Neural cell (in vitro differentiated cells): Measurements from ENCODE around the gene MAMDC2.

Experiments used
- EZH2 ChIP-seq: fragments of 200-600, 300-800 bp; shearing (Covaris generic), sonication (generic); IDR thresholded peaks from 2 replicates; pipeline ENCODE4 v1.6.1; 2014; ENCODE audit warnings: antibody characterized with exemption, low read length, borderline replicate concordance, mild to moderate bottlenecking; ENCODE audit not compliant: insufficient read depth, poor library complexity, severe bottlenecking
- POLR2AphosphoS5 ChIP-seq: IDR thresholded peaks from 2 replicates; pipeline ENCODE4 v1.6.1; 2012
- SMC3 ChIP-seq: fragments of 450-650 bp; conservative IDR thresholded peaks from 2 replicates; pipeline ENCODE4 v1.6.1; 2014; ENCODE audit warnings: antibody characterized with exemption, mild to moderate bottlenecking, moderate library complexity; ENCODE audit not compliant: poor library complexity
- TF ChIP-seq, protein P1 (sequence below): fragments of 450-650 bp; IDR thresholded peaks from 2 replicates; pipeline ENCODE4 v1.5.1; 2014; ENCODE audit warnings: antibody characterized with exemption, mild to moderate bottlenecking, moderate library complexity; ENCODE audit not compliant: poor library complexity, severe bottlenecking

GRCh38 chr9:70055406-70056210 is 12.0 kb downstream of the MAMDC2 start:
- TF ChIP-seq EZH2, result no peak
- TF ChIP-seq, protein P1, sequence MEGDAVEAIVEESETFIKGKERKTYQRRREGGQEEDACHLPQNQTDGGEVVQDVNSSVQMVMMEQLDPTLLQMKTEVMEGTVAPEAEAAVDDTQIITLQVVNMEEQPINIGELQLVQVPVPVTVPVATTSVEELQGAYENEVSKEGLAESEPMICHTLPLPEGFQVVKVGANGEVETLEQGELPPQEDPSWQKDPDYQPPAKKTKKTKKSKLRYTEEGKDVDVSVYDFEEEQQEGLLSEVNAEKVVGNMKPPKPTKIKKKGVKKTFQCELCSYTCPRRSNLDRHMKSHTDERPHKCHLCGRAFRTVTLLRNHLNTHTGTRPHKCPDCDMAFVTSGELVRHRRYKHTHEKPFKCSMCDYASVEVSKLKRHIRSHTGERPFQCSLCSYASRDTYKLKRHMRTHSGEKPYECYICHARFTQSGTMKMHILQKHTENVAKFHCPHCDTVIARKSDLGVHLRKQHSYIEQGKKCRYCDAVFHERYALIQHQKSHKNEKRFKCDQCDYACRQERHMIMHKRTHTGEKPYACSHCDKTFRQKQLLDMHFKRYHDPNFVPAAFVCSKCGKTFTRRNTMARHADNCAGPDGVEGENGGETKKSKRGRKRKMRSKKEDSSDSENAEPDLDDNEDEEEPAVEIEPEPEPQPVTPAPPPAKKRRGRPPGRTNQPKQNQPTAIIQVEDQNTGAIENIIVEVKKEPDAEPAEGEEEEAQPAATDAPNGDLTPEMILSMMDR, result no peak
- no peak for TF ChIP-seq SMC3
- TF ChIP-seq POLR2AphosphoS5, result no peak
